Spleen (tissue), 11 donors: ENCODE data around the gene DHX34. TPM values are rescaled to one million over a fixed set of nuclear protein-coding genes. Genes with fewer than 3 reads are reported as not detected.
A peak's percentile ranks its signal among the peaks of the same experiment; 100 is the strongest.

ENCODE experiments used
- DNase-seq: peaks from one replicate; pipeline ENCODE4 v3.0.0-alpha.2; 2020
- H3K27ac ChIP-seq, 8 donors: fragments of 200-600 bp; sonication (generic) in 7 of 8; 1 replicate in 4 of 8; 2 replicates in 4 of 8; pipeline versions ENCODE4 v1.5.0 to v1.8.0; 2016 to 2021; ENCODE audit warnings: inconsistent platforms in 4 of 8, mild to moderate bottlenecking in 4 of 8, moderate library complexity in 1 of 8
- H3K27me3 ChIP-seq, 7 donors: fragments of 200-600 bp; sonication (generic) in 6 of 7; replicated peaks in 1 of 7; 1 replicate in 4 of 7; 2 replicates in 3 of 7; pipeline versions ENCODE4 v1.5.0 to v1.8.0; 2016 to 2021; ENCODE audit warnings: inconsistent platforms in 3 of 7, mild to moderate bottlenecking in 1 of 7
- H3K36me3 ChIP-seq, 6 donors: fragments of 200-600 bp; sonication (generic) in 5 of 6; 1 replicate in 4 of 6; 2 replicates in 2 of 6; pipeline versions ENCODE4 v1.5.0 to v1.8.0; 2016 to 2021; ENCODE audit warnings: inconsistent platforms in 2 of 6
- H3K4me1 ChIP-seq, 6 donors: fragments of 200-600 bp; sonication (generic) in 5 of 6; 1 replicate in 3 of 6; 2 replicates in 3 of 6; pipeline versions ENCODE4 v1.5.0 to v1.8.0; 2016 to 2021; ENCODE audit warnings: inconsistent platforms in 3 of 6
- H3K4me3 ChIP-seq, 8 donors: fragments of 200-600 bp; sonication (generic) in 7 of 8; 1 replicate in 4 of 8; 2 replicates in 4 of 8; pipeline versions ENCODE4 v1.5.0 to v1.8.0; 2016 to 2021; ENCODE audit warnings: inconsistent platforms in 4 of 8, mild to moderate bottlenecking in 4 of 8, moderate library complexity in 2 of 8
- H3K9me3 ChIP-seq, 8 donors: fragments of 200-600 bp; sonication (generic) in 7 of 8; 1 replicate in 4 of 8; 2 replicates in 4 of 8; pipeline versions ENCODE4 v1.5.0 to v1.8.0; 2016 to 2021; ENCODE audit warnings: inconsistent platforms in 4 of 8
- POLR2A ChIP-seq, 3 donors: fragments of 450-650 bp; IDR thresholded peaks; one replicate each; pipeline ENCODE4 v1.5.1; 2017; ENCODE audit warnings: antibody characterized with exemption in 3 of 3, mild to moderate bottlenecking in 1 of 3
- POLR2AphosphoS5 ChIP-seq, 3 donors: sonication (generic); formaldehyde crosslinking; IDR thresholded peaks; one replicate each; pipeline ENCODE4 v1.5.1; 2017; ENCODE audit warnings: antibody characterized with exemption in 3 of 3
- WGBS, 5 donors: extraction: QIAGEN DNeasy Blood & Tissue Kit in 3 of 5; methylation state at CpG; one replicate each; pipeline versions ENCODE4 v1.1.5 to v1.1.7; 2013 to 2018; 5-methylcytosine and 5-hydroxymethylcytosine counted together
- intact Hi-C: fragments of 100-400 bp; cut with DNase I; formaldehyde crosslinking; loops from one replicate; pipeline ENCODE4 v1.15.0; 2023; ENCODE audit warnings: low total_unique reads
- polyA plus RNA-seq, 3 donors: library from polyadenylated mRNA; stranded (reverse); fragments of 200-250 nt; gene quantifications; one replicate each; pipeline ENCODE4 v1.2.1, GENCODE V29; 2013
- total RNA-seq, 7 donors: library from RNA; depleted of rRNA in 3 of 7; stranded (reverse); fragments of >200 nt in 3 of 7; fragmentation: NEBNext Ultra II Directional in 4 of 7; extraction: Animal tissue kit (Norgen Biotek cat#: 25700) in 4 of 7; gene quantifications; one replicate each; pipeline versions ENCODE4 v1.1.0 to v1.2.1, GENCODE V29; 2016 to 2021
- TF ChIP-seq, protein P1 (sequence below), 11 experiments: fragments of 200-600 bp in 7 of 11; fragments of 450-650 bp in 4 of 11; sonication (generic) in 4 of 11; IDR thresholded peaks in 8 of 11; conservative IDR thresholded peaks in 3 of 11; 1 replicate in 7 of 11; 2 replicates in 4 of 11; pipeline versions ENCODE4 v1.4.0 to v1.8.0; 2016 to 2021; ENCODE audit warnings: antibody characterized with exemption in 11 of 11, inconsistent platforms in 4 of 11, mild to moderate bottlenecking in 1 of 11
- donor health status: healthy with polysubstance abuse.
- donor health status: DM: no; HTN: no; CAD: no; lungs with moderate emphysema.
- donor health status: DM: no; HTN: no; CAD: no.
- donor health status: Bipolar disorder and iron deficiency.
- donor health status: healthy.
- donor health status: DM: no; HTN: no; CAD: no.
- donor health status: DM: yes; HTN: yes; CAD: no.

DHX34 gene
- total and polyA plus RNA-seq, 10 donors = 8.4 to 34.8 (median 22.5) TPM

DNA sequence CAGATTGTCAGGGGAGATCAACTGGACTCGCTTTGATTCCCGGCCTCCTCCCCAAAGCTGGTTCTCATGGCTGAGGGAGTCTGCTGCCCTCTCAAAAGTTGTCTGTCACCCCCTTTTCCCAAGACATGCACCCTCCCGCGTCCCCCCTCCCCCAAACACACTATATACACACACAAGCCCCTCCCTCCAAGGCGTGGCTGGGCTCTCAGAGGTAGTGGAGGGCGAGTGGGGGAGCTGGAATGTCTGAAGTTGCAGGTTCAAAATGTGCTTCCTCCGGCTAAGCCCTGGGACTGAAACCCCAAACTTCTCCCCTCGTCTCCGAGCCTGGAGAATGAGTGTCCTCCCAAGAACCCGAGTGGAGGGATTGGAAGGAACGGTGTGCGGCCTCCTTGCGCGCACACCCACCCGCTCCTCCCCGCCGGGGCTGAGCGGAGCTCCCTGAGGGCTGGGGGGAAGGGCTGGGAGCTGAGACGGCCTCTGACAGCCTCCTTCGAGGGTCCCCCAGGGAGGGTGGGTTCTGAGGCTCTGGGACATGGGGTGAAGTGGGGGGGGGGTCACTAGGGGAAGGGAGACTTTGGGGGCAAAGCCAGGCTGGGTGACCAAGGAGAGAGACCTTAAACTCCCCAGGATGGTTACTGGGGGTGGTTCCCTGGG is 80.2 kb downstream of the DHX34 start:
- no peak for DNase-seq
- intact Hi-C loops = no loop called here
- Histone ChIP-seq H3K27ac (no peak overlapping the region), H3K9me3 (no peaks in the 10 kb centered on the region), H3K27me3 (peaks cover 0 to 100% (median 65%) of the 10 kb centered on the region in 7 donors), H3K4me3 (no peak overlapping the region), H3K4me1 (peaks cover 11 to 39% (median 25%) of the 10 kb centered on the region in 6 donors), H3K36me3 (no peaks in the 10 kb centered on the region)
- 13 to 27% (median 23%) methylated on average over 15 to 20 of the region's 20 CpGs for WGBS, 5 donors
- TF ChIP-seq POLR2A (IDR thresholded peaks at IDR 0.05) = no peak
- TF ChIP-seq, protein P1, sequence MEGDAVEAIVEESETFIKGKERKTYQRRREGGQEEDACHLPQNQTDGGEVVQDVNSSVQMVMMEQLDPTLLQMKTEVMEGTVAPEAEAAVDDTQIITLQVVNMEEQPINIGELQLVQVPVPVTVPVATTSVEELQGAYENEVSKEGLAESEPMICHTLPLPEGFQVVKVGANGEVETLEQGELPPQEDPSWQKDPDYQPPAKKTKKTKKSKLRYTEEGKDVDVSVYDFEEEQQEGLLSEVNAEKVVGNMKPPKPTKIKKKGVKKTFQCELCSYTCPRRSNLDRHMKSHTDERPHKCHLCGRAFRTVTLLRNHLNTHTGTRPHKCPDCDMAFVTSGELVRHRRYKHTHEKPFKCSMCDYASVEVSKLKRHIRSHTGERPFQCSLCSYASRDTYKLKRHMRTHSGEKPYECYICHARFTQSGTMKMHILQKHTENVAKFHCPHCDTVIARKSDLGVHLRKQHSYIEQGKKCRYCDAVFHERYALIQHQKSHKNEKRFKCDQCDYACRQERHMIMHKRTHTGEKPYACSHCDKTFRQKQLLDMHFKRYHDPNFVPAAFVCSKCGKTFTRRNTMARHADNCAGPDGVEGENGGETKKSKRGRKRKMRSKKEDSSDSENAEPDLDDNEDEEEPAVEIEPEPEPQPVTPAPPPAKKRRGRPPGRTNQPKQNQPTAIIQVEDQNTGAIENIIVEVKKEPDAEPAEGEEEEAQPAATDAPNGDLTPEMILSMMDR (IDR thresholded peaks at IDR 0.05 in 8 of 11, conservative IDR thresholded peaks at IDR 0.05 in 3 of 11) = no peak
- TF ChIP-seq POLR2AphosphoS5 (IDR thresholded peaks at IDR 0.05) = no peak

DNA sequence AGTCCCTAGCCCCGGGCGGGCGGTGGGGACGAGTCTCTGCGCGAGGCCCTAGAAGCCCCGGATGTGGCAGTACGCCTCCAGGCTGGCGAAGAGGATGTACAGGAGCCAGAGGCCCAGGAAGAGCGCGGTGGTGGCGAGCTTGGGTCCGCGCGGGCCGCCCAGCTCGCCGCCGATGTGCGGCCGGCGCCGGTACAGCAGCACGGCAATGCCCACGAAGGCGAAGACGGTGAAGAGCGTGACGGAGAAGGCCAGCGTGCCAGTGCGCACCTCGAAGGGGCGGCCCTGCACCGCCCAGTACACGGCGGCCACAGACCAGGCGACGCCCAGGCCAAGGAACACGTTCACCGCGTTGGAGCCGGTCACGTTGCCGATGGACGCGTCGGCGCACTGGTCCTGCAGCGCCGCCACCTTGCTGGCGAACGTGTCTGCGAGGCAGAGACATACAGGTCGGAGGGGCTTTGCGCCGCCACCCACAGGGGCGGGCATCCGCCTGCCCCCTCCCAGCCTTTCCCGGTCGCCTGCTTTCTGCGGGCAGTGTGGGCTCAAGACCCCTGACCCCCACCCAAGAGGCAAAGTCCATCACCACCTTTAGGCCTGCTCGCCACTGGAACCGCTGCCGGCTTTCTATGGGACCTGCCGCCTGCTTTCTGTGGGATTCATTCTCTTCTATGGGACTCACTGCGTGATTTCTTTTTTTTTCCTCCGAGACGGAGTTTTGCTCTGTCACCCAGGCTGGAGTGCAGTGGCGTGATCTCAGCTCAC is 81.1 kb downstream of the DHX34 start:
- no peaks in the 10 kb centered on the region for H3K36me3 ChIP-seq
- peaks cover 11 to 39% (median 25%) of the 10 kb centered on the region in 6 donors for H3K4me1 ChIP-seq
- H3K4me3 ChIP-seq = peak overlapping the region in 2 of 8 donors; percentile 1 to 55
- no peak overlapping the region for H3K27ac ChIP-seq
- peaks cover 0 to 100% (median 58%) of the 10 kb centered on the region in 7 donors for H3K27me3 ChIP-seq
- no peak for DNase-seq
- TF ChIP-seq POLR2AphosphoS5 (IDR thresholded peaks at IDR 0.05) (peak in 1 of 3 donors; percentile 30), POLR2A (IDR thresholded peaks at IDR 0.05) (no peak)
- TF ChIP-seq, protein P1 (IDR thresholded peaks at IDR 0.05 in 8 of 11, conservative IDR thresholded peaks at IDR 0.05 in 3 of 11) = peak in 5 of 11 experiments; percentile 22 to 40 (median 29)
- WGBS, 5 donors = 5 to 10% (median 7%) methylated on average over 38 to 69 of the region's 69 CpGs
- intact Hi-C loops = no loop called here
- no peaks in the 10 kb centered on the region for H3K9me3 ChIP-seq

DNA sequence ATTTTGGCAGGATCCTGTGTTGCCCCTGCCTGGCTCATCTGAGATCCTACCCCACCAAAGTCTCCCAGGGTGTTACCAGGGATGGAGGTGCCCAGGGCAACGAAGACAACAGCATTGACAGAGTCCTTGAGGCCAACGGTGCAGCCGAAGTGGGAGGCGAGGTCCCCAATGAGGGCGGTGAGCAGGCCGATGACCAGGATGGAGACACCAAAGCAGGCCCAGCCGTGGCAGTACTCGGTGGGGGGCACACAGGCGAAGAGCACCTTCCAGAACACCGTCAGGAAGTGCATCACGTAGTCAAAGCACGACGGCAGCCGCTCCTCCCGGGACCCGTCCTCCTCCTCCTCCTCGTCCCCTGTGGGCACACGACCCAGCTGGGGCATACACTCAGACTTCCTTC is 83.0 kb downstream of the DHX34 start:
- H3K4me3 ChIP-seq = no peak overlapping the region
- H3K4me1 ChIP-seq = peaks cover 11 to 44% (median 30%) of the 10 kb centered on the region in 6 donors
- H3K27ac ChIP-seq = no peak overlapping the region
- no peaks in the 10 kb centered on the region for H3K9me3 ChIP-seq
- intact Hi-C loops = no loop called here
- 46 to 66% (median 54%) methylated on average over 18 of the region's 18 CpGs for WGBS, 5 donors
- H3K36me3 ChIP-seq = no peaks in the 10 kb centered on the region
- no peak for DNase-seq
- TF ChIP-seq POLR2AphosphoS5 (IDR thresholded peaks at IDR 0.05) = no peak
- TF ChIP-seq, protein P1 (IDR thresholded peaks at IDR 0.05 in 8 of 11, conservative IDR thresholded peaks at IDR 0.05 in 3 of 11) = no peak
- no peak for TF ChIP-seq POLR2A (IDR thresholded peaks at IDR 0.05)
- H3K27me3 ChIP-seq = peaks cover 0 to 100% (median 60%) of the 10 kb centered on the region in 7 donors

Other genes with a start within 250 kb of the DHX34 start
- gene ZC3H4, start 235.5 kb upstream of the DHX34 start, total RNA-seq = 10 to 100 TPM; 26.8 to 68.7 (median 44.1) TPM
- 10 to 100 TPM in 1 of 3 donors, 1 to 10 TPM in 2; 6.0 to 14.2 (median 7.5) TPM for gene ZC3H4, start 235.5 kb upstream of the DHX34 start, polyA plus RNA-seq
- gene SAE1, start 218.5 kb upstream of the DHX34 start, total RNA-seq = 10 to 100 TPM; 42.7 to 72.4 (median 59.5) TPM
- gene SAE1, start 218.5 kb upstream of the DHX34 start, polyA plus RNA-seq = 10 to 100 TPM; 28.1 to 53.3 (median 43.9) TPM
- 10 to 100 TPM in 6 of 7 donors, 1 to 10 TPM in 1; 6.3 to 17.0 (median 11.3) TPM for gene BBC3, start 118.1 kb upstream of the DHX34 start, total RNA-seq
- 10 to 100 TPM in 1 of 3 donors, 1 to 10 TPM in 2; 7.1 to 12.6 (median 9.5) TPM for gene BBC3, start 118.1 kb upstream of the DHX34 start, polyA plus RNA-seq
- 10 to 100 TPM; 13.0 to 43.0 (median 32.6) TPM for gene CCDC9, start 92.8 kb upstream of the DHX34 start, total RNA-seq
- gene CCDC9, start 92.8 kb upstream of the DHX34 start, polyA plus RNA-seq = 10 to 100 TPM; 11.0 to 38.7 (median 15.9) TPM
- gene INAFM1, start 74.4 kb upstream of the DHX34 start, total RNA-seq = 10 to 100 TPM in 4 of 7 donors, 1 to 10 TPM in 3; 3.9 to 19.8 (median 13.8) TPM
- 10 to 100 TPM in 2 of 3 donors, 1 to 10 TPM in 1; 8.1 to 12.9 (median 11.3) TPM for gene INAFM1, start 74.4 kb upstream of the DHX34 start, polyA plus RNA-seq
- 100 to 1,000 TPM in 1 of 7 donors, 10 to 100 TPM in 6; 33.1 to 124 (median 64.0) TPM for gene C5AR1, start 39.5 kb upstream of the DHX34 start, total RNA-seq
- 1 to 10 TPM; 4.0 to 9.4 (median 4.6) TPM for gene C5AR1, start 39.5 kb upstream of the DHX34 start, polyA plus RNA-seq
- gene C5AR2, start 17.1 kb upstream of the DHX34 start, total RNA-seq = 10 to 100 TPM; 24.7 to 55.7 (median 28.3) TPM
- gene C5AR2, start 17.1 kb upstream of the DHX34 start, polyA plus RNA-seq = 1 to 10 TPM; 1.3 to 2.7 (median 1.5) TPM
- 10 to 100 TPM in 1 of 7 donors, 1 to 10 TPM in 6; 4.3 to 10.4 (median 8.1) TPM for gene MEIS3, start 70.2 kb downstream of the DHX34 start, total RNA-seq
- gene MEIS3, start 70.2 kb downstream of the DHX34 start, polyA plus RNA-seq = 1 to 10 TPM; 5.0 to 6.7 (median 6.2) TPM
- not detected for gene SLC8A2, start 122.6 kb downstream of the DHX34 start, total RNA-seq
- gene SLC8A2, start 122.6 kb downstream of the DHX34 start, polyA plus RNA-seq = under 1 TPM in 2 of 3 donors, not detected in 1; 0.02 to 0.19 TPM
- gene KPTN, start 134.9 kb downstream of the DHX34 start, total RNA-seq = 10 to 100 TPM in 2 of 7 donors, 1 to 10 TPM in 5; 3.9 to 12.4 (median 7.4) TPM
- 10 to 100 TPM; 15.0 to 36.3 (median 25.7) TPM for gene KPTN, start 134.9 kb downstream of the DHX34 start, polyA plus RNA-seq
- 100 to 1,000 TPM in 3 of 7 donors, 10 to 100 TPM in 4; 85.8 to 171 (median 98.1) TPM for gene NAPA, start 165.7 kb downstream of the DHX34 start, total RNA-seq
- 10 to 100 TPM; 51.3 to 64.1 (median 56.6) TPM for gene NAPA, start 165.7 kb downstream of the DHX34 start, polyA plus RNA-seq
- 1 to 10 TPM in 1 of 7 donors, under 1 TPM in 6; 0.34 to 1.2 (median 0.42) TPM for gene ZNF541, start 223.8 kb downstream of the DHX34 start, total RNA-seq
- gene ZNF541, start 223.8 kb downstream of the DHX34 start, polyA plus RNA-seq = under 1 TPM; 0.20 to 0.70 (median 0.50) TPM